WTC11 (cell line): ENCODE measurements around the gene SLC37A3. TPM values are rescaled to one million over a fixed set of nuclear protein-coding genes. Genes with fewer than 3 reads are reported as not detected.

Experiments used
- ATAC-seq: fragments of 200-7000 bp; cut with Tn5 transposase; 2 replicates; pipeline ENCODE4 v1.10.0; 2021; ENCODE audit warnings: mild to moderate bottlenecking, moderate library complexity
- CTCF ChIA-PET: fragments of 300-600 bp; sonication (Branson Sonifier 250); formaldehyde crosslinking; loops from one replicate; lab custom pipeline; 2021; ENCODE audit warnings: antibody characterized with exemption; lab: Charles Lee
- POLR2A ChIA-PET: fragments of 350-600 bp; sonication (Branson Sonifier 250); formaldehyde crosslinking; loops from one replicate; lab custom pipeline; 2021; ENCODE audit warnings: antibody characterized with exemption; lab: Charles Lee
- DNase-seq: peaks from one replicate; pipeline ENCODE4 v3.0.0; 2021; ENCODE audit warnings: low spot score
- H3K27ac Mint-ChIP-seq: 2 replicates; pipeline ENCODE4 v1.8.0; 2021; ENCODE audit warnings: mixed read lengths
- H3K27me3 Mint-ChIP-seq: 2 replicates; pipeline ENCODE4 v1.8.0; 2021; ENCODE audit warnings: low read depth, mild to moderate bottlenecking, moderate library complexity, mixed read lengths
- H3K36me3 Mint-ChIP-seq: 2 replicates; pipeline ENCODE4 v1.8.0; 2021; ENCODE audit warnings: mixed read lengths
- H3K4me1 Mint-ChIP-seq: 2 replicates; pipeline ENCODE4 v1.8.0; 2022; ENCODE audit warnings: mixed read lengths
- H3K4me3 Mint-ChIP-seq: 2 replicates; pipeline ENCODE4 v1.8.0; 2021; ENCODE audit warnings: mild to moderate bottlenecking, moderate library complexity, mixed read lengths
- H3K9me3 Mint-ChIP-seq: 2 replicates; pipeline ENCODE4 v1.8.0; 2021; ENCODE audit warnings: mixed read lengths
- CREB1 ChIP-seq: sonication (generic); formaldehyde crosslinking; IDR thresholded peaks from 2 replicates; pipeline ENCODE4 v1.8.0; 2023; ENCODE audit warnings: mild to moderate bottlenecking, missing genetic modification reagents
- GRHL2 ChIP-seq: fragments of 250-450 bp; sonication (Bioruptor Pico); IDR thresholded peaks from 2 replicates; pipeline ENCODE4 v1.8.0; 2022; ENCODE audit warnings: mild to moderate bottlenecking, moderate library complexity; ENCODE audit not compliant: insufficient replicate concordance, severe bottlenecking
- HMGA2 ChIP-seq: fragments of 250-450 bp; sonication (Bioruptor Pico); IDR thresholded peaks from 2 replicates; pipeline ENCODE4 v1.4.0; 2021; ENCODE audit warnings: mild to moderate bottlenecking, moderate library complexity
- NR2C2 ChIP-seq: sonication (generic); formaldehyde crosslinking; IDR thresholded peaks from 2 replicates; pipeline ENCODE4 v1.8.0; 2022; ENCODE audit warnings: mild to moderate bottlenecking, missing genetic modification reagents
- RELA ChIP-seq: sonication (generic); formaldehyde crosslinking; IDR thresholded peaks from 2 replicates; pipeline ENCODE4 v1.8.1; 2022; ENCODE audit warnings: missing genetic modification reagents, mild to moderate bottlenecking, borderline replicate concordance
- SMAD3 ChIP-seq: sonication (generic); formaldehyde crosslinking; IDR thresholded peaks from 2 replicates; pipeline ENCODE4 v1.8.0; 2022; ENCODE audit warnings: missing genetic modification reagents, mild to moderate bottlenecking, borderline replicate concordance
- SMAD4 ChIP-seq: sonication (generic); formaldehyde crosslinking; IDR thresholded peaks from 2 replicates; pipeline ENCODE4 v1.8.0; 2022; ENCODE audit warnings: mild to moderate bottlenecking, missing genetic modification reagents
- TCF7 ChIP-seq: sonication (generic); formaldehyde crosslinking; IDR thresholded peaks from 2 replicates; pipeline ENCODE4 v1.8.0; 2022; ENCODE audit warnings: mild to moderate bottlenecking, low read depth, missing genetic modification reagents, moderate library complexity
- TEAD1 ChIP-seq: sonication (generic); formaldehyde crosslinking; IDR thresholded peaks from 2 replicates; pipeline ENCODE4 v1.8.0; 2022; ENCODE audit warnings: mild to moderate bottlenecking, missing genetic modification reagents
- TEAD4 ChIP-seq: sonication (generic); formaldehyde crosslinking; IDR thresholded peaks from 2 replicates; pipeline ENCODE4 v1.8.0; 2022; ENCODE audit warnings: mild to moderate bottlenecking, missing genetic modification reagents
- ZNF219 ChIP-seq: sonication (generic); formaldehyde crosslinking; IDR thresholded peaks from 2 replicates; pipeline ENCODE4 v1.8.0; 2023; ENCODE audit warnings: missing genetic modification reagents, mild to moderate bottlenecking, borderline replicate concordance
- ZNF423 ChIP-seq: fragments of 250-450 bp; sonication (Bioruptor Pico); IDR thresholded peaks from 2 replicates; pipeline ENCODE4 v2.1.2; 2022; ENCODE audit warnings: mild to moderate bottlenecking, moderate library complexity
- total RNA-seq: library from RNA; stranded (reverse); gene quantifications from 3 replicates; pipeline ENCODE4 v1.2.3, GENCODE V29; 2021
- TF ChIP-seq, protein P1 (sequence below): sonication (generic); formaldehyde crosslinking; IDR thresholded peaks from 2 replicates; pipeline ENCODE4 v1.8.1; 2022; ENCODE audit warnings: missing genetic modification reagents, borderline replicate concordance
- TF ChIP-seq, protein P2 (sequence below): sonication (generic); formaldehyde crosslinking; IDR thresholded peaks from 2 replicates; pipeline ENCODE4 v1.8.1; 2022; ENCODE audit warnings: low read depth, mild to moderate bottlenecking, moderate library complexity, missing genetic modification reagents, borderline replicate concordance
- TF ChIP-seq, protein P3 (sequence below): sonication (generic); formaldehyde crosslinking; IDR thresholded peaks from 2 replicates; pipeline ENCODE4 v1.8.0; 2023; ENCODE audit warnings: mild to moderate bottlenecking, missing genetic modification reagents
- TF ChIP-seq, protein P4 (sequence below): sonication (generic); formaldehyde crosslinking; conservative IDR thresholded peaks from 2 replicates; pipeline ENCODE4 v1.8.1; 2023; ENCODE audit warnings: mild to moderate bottlenecking, low read depth, missing genetic modification reagents, moderate library complexity

SLC37A3 gene
- total RNA-seq, 1 experiment from 2014 or later: 54.8 TPM

DNA sequence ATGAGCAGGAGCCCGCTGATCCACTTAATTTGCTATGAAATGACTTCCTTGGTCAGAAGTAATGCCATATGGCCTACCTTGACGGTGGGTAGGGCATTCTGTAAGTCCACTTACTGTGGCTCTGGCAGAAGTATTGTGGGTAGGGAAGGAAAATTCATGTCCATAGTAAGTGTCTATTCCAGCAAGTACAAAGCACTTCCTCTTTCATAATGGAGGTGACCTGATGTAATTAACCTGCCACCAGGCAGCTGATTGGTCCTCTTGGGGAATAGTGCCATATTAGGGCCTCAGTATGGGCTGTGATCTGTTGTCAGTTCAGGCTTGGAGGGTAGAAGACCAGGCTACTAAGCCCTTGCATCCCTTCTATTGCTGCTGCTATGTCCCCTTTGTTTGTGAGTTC lies 103.9 kb downstream of the SLC37A3 start:
- H3K9me3 Mint-ChIP-seq: no peaks in the 10 kb centered on the region
- POLR2A ChIA-PET: no interaction called here
- no peaks in the 10 kb centered on the region for H3K36me3 Mint-ChIP-seq
- ATAC-seq: no peak
- TF ChIP-seq SMAD3 (CRISPR knock-in tag): no peak
- no peak for TF ChIP-seq TEAD1
- no peak for TF ChIP-seq TCF7 (CRISPR knock-in tag)
- TF ChIP-seq, protein P1, sequence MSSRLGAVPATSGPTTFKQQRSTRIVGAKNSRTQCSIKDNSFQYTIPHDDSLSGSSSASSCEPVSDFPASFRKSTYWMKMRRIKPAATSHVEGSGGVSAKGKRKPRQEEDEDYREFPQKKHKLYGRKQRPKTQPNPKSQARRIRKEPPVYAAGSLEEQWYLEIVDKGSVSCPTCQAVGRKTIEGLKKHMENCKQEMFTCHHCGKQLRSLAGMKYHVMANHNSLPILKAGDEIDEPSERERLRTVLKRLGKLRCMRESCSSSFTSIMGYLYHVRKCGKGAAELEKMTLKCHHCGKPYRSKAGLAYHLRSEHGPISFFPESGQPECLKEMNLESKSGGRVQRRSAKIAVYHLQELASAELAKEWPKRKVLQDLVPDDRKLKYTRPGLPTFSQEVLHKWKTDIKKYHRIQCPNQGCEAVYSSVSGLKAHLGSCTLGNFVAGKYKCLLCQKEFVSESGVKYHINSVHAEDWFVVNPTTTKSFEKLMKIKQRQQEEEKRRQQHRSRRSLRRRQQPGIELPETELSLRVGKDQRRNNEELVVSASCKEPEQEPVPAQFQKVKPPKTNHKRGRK (CRISPR knock-in tag): no peak
- TF ChIP-seq CREB1 (CRISPR knock-in tag): no peak
- no peak for TF ChIP-seq TEAD4 (CRISPR knock-in tag)
- no peak for TF ChIP-seq HMGA2 (CRISPR knock-in tag)
- TF ChIP-seq, protein P2, sequence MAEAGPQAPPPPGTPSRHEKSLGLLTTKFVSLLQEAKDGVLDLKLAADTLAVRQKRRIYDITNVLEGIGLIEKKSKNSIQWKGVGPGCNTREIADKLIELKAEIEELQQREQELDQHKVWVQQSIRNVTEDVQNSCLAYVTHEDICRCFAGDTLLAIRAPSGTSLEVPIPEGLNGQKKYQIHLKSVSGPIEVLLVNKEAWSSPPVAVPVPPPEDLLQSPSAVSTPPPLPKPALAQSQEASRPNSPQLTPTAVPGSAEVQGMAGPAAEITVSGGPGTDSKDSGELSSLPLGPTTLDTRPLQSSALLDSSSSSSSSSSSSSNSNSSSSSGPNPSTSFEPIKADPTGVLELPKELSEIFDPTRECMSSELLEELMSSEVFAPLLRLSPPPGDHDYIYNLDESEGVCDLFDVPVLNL (CRISPR knock-in tag): no peak
- no peak for TF ChIP-seq NR2C2 (CRISPR knock-in tag)
- no peak for TF ChIP-seq ZNF219 (CRISPR knock-in tag)
- H3K27me3 Mint-ChIP-seq: no peaks in the 10 kb centered on the region
- CTCF ChIA-PET: no interaction called here
- no peak for DNase-seq
- no peak overlapping the region for H3K4me3 Mint-ChIP-seq
- no peaks in the 10 kb centered on the region for H3K4me1 Mint-ChIP-seq
- H3K27ac Mint-ChIP-seq: no peak overlapping the region

DNA sequence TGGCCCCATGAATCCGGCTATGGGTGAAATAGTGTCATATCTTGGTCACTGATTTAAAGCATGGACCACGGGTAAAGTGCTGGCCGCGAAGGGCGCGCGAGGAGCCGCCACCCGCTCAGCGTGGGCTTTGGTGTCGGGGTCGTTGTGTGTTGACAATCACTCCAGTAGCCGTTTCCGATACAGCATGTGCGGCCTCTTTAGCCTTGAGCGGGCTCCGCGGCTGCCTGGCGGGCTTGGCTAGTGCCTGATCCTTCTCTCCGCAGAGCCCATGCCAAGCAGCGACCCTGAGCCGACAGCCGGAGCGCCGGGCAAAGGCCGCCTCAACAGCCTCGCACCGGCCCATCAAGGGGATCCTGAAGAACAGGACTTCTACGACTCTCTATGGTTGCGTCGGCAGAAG lies 105.9 kb downstream of the SLC37A3 start:
- no peak for DNase-seq
- Mint-ChIP-seq H3K27ac (no peak overlapping the region), H3K27me3 (no peaks in the 10 kb centered on the region), H3K4me3 (no peak overlapping the region), H3K4me1 (no peaks in the 10 kb centered on the region), H3K36me3 (no peaks in the 10 kb centered on the region), H3K9me3 (no peaks in the 10 kb centered on the region)
- TF ChIP-seq ZNF423 (CRISPR knock-in tag) (no peak), RELA (no peak), SMAD4 (CRISPR knock-in tag) (no peak), ZNF219 (CRISPR knock-in tag) (no peak), GRHL2 (CRISPR knock-in tag) (no peak)
- TF ChIP-seq, protein P3, sequence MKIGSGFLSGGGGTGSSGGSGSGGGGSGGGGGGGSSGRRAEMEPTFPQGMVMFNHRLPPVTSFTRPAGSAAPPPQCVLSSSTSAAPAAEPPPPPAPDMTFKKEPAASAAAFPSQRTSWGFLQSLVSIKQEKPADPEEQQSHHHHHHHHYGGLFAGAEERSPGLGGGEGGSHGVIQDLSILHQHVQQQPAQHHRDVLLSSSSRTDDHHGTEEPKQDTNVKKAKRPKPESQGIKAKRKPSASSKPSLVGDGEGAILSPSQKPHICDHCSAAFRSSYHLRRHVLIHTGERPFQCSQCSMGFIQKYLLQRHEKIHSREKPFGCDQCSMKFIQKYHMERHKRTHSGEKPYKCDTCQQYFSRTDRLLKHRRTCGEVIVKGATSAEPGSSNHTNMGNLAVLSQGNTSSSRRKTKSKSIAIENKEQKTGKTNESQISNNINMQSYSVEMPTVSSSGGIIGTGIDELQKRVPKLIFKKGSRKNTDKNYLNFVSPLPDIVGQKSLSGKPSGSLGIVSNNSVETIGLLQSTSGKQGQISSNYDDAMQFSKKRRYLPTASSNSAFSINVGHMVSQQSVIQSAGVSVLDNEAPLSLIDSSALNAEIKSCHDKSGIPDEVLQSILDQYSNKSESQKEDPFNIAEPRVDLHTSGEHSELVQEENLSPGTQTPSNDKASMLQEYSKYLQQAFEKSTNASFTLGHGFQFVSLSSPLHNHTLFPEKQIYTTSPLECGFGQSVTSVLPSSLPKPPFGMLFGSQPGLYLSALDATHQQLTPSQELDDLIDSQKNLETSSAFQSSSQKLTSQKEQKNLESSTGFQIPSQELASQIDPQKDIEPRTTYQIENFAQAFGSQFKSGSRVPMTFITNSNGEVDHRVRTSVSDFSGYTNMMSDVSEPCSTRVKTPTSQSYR (CRISPR knock-in tag): no peak
- TF ChIP-seq, protein P4, sequence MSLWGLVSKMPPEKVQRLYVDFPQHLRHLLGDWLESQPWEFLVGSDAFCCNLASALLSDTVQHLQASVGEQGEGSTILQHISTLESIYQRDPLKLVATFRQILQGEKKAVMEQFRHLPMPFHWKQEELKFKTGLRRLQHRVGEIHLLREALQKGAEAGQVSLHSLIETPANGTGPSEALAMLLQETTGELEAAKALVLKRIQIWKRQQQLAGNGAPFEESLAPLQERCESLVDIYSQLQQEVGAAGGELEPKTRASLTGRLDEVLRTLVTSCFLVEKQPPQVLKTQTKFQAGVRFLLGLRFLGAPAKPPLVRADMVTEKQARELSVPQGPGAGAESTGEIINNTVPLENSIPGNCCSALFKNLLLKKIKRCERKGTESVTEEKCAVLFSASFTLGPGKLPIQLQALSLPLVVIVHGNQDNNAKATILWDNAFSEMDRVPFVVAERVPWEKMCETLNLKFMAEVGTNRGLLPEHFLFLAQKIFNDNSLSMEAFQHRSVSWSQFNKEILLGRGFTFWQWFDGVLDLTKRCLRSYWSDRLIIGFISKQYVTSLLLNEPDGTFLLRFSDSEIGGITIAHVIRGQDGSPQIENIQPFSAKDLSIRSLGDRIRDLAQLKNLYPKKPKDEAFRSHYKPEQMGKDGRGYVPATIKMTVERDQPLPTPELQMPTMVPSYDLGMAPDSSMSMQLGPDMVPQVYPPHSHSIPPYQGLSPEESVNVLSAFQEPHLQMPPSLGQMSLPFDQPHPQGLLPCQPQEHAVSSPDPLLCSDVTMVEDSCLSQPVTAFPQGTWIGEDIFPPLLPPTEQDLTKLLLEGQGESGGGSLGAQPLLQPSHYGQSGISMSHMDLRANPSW (CRISPR knock-in tag): no peak
- POLR2A ChIA-PET: no interaction called here
- no peak for ATAC-seq
- CTCF ChIA-PET: interaction anchor here (0.6 kb wide), 1 partner anchor 271 kb away, joined by 3 read pairs; no protein-coding TSS in a partner anchor
